HG03575 (cell line): ENCODE measurements around the gene ZDHHC3.

Source experiments
- ATAC-seq: cut with Tn5 transposase; IDR thresholded peaks from one replicate; pipeline ENCODE4 v1.9.1; 2021; ENCODE audit not compliant: unreplicated experiment, insufficient number of reproducible peaks, low FRiP score; ENCODE audit errors: extremely low read depth

Gene ZDHHC3

DNA sequence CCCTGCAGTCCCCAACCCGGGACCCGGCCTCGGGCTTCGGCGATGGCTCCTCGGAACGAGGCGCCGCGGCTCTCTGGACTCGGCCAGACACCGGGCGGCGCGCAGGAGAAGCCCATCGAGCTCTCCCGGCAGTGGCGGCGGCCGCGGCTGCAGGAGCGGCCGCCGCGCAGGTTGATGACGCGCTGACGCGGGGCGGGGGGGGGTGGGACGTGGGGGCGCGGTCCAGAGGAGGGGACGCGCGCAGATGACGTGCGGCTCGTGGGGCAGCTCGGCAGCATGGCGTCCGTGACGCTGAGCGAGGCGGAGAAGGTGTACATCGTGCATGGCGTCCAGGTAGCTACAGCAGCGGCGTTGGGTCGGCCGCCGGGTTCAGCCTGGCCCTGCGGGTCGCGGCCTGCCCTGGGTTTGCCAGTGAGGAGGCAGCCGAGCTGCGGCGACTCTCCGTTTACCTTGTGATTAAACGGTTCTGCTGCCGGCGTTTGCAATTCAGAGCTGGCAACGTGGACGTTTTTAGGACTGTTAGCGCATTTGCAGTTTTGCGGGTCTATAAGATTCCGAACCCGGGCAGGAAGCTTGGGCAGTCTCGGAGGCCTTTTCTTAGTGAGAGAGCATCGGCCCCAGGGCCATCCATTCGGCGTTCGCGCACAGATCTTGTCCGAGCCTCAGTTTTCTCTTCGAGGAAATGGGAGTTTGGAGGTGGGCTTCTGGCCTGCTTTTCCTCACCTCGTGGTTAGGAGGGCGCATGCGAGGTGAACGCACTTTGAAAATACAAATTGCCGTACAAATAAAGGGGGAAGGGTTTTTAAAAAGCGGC is at the start of gene ZDHHC3, which contains the start of gene EXOSC7:
ZDHHC3 (minus strand) TSS at position 173 of the 814 bp plus-strand sequence. CDS start 16,738 bp downstream, outside the sequence.
EXOSC7 (plus strand) TSS at position 243 of the 814 bp plus-strand sequence; CDS start at position 277, 34 bp downstream.
- no peak for ATAC-seq

- no peak for ATAC-seq
These were observed 48.7 kb upstream of the ZDHHC3 start for GRCh38 chr3:45024542-45025255.

DNA sequence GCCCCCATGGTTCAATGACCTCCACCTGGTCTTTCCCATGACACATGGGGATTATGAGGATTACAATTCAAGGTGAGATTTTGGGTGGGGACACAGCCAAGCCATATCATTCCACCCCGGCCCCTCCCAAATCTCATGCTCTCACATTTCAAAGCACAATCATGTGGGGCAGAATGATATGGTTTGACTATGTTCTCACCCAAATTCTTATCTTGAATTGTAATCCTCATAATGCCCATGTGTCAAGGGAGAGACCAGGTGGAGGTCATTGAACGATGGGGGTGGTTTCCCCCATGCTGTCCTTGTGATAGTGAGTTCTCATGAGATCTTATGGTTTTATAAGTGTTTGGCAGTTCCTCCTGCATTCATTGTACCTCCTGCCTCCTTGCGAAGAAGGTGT is 47.7 kb upstream of the ZDHHC3 start:
- no peak for ATAC-seq

DNA sequence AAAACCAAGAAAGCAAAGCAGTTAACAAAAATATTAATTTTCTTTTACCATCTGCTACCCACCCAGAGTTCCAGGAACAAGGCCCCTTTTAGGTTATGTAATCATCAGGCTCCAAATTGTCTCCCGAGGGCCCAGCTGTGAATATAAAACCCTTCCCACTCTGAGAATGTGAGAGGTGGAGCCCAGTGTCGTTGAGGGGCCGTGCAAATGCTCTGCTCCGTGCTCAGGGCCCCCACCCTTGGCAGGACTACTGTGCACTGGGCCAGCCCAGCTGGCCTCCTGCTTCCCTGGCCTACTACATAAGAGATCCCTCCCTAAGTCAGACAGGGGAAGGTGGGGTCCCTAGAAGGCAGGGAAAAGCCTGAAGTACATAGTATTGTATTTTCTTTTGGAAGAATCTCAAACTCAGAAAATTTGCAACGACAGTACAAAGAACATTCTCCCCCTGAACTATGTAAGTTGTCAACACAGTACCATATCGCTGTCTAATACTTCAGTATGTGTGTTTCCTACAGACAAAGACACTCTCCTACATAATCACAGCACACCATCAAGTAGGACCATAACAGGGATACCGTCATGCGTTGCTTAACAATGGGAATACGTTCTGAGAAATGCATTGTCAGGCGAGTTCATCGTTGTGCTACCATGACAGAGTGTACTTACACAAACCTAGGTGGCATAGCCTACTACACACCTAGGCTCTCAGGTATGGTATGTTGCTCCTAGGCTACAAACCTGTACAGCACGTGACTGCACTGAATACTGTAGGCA is 45.7 kb upstream of the ZDHHC3 start:
- no peak for ATAC-seq

- ATAC-seq = no peak
These were observed 44.6 kb upstream of the ZDHHC3 start for GRCh38 chr3:45020534-45020933.

- ATAC-seq = no peak
These were observed 41.8 kb upstream of the ZDHHC3 start for GRCh38 chr3:45017821-45018220.

GRCh38 chr3:45016916-45017315 is 40.9 kb upstream of the ZDHHC3 start:
- no peak for ATAC-seq

DNA sequence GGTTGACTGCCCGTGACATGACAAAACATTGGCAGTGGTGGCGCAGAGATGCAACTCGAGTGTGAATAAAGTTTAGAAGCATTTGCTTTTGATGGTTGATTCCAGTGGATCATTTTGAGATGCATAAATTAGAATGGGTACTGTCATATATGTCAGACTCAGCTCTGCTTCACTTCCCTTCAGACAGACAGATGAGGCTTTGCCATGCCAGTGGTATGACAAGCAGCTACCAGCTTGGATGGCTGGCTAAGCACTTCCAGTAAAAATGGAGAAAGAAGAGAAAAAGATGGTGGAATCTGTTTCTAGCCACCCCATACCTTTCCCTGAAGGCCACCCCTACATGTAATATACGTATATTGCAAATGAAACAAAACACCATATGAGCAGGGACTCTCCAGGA is 36.6 kb upstream of the ZDHHC3 start:
- ATAC-seq = no peak

DNA sequence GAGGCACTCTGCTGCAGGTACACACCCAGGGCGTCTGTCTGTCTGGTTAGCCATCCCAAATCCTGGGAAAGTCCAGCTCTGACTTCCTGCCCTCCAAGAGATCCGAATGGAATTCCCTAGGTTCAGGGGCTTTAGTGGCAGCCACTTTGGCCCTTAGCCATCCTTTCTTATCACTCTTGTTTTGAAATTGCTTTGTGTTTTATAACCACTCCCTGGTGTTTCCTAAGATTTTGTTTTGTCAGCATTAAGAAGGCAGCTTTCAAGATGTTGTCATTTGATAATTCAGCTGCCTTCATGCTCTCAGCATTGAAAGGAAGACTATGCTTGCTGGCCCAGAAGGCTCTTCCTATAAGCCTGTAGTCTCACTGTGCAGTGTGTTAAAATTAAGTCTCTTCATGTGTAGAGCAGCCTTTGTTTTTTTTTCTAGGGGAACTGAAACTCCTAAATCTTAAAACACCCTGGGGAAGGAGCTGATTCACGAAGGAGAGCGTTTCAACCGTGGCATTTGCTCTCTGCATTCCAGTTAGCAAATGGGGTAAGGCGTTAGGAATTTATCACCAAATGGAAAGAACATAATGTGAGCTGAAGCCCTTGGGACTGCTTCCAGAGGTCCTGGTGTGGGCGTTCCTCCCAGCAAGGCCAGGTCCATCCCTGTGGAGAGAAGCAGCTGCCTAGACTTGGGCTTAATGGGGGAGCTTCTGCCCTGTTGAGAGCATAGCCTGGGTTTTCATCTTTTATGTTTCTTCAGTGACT is 36.0 kb upstream of the ZDHHC3 start:
- ATAC-seq = no peak

DNA sequence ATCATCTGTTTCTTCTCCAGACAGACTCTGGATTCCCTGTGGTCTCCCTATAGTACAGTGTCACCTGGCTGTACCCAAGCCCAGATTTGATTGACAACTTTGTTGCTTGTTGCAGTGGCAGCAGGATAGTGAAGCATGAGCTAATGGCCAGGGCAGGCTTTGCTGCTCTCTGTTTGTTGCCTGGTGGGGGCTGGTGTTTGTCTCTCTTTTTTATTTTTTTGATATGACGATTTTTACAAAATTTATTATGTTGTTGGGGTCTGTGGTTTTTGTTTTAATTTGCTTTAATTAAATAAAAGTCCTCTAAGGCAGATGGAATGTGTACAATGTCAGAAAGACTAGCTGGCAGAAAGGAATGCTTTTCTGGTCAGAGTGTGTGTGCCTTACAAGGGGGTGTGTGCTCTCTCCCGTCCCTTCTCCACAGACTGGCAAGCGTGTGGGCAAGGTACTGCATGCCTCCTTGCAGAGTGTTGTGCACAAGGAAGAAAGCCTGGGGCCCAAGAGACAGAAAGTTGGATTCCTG is 34.9 kb upstream of the ZDHHC3 start:
- no peak for ATAC-seq

DNA sequence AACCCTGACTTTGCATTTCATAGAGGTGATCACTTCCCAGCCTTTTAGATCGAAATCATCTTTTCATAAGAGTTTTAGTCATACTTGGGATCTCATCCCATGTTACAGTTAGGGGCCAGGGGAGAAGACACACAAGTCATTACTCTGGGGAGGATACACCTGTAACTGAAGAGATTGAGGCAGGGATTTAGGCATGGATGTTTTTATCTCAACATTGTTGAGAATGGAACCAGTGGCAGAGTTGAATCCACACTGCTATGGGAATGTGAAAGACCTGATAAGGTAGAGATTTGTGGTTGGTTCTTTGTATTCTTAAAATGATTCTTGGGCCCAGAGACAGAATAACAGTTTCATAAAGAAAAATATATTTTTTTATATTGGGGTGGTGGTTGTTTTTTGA is 33.9 kb upstream of the ZDHHC3 start:
- ATAC-seq = no peak

DNA sequence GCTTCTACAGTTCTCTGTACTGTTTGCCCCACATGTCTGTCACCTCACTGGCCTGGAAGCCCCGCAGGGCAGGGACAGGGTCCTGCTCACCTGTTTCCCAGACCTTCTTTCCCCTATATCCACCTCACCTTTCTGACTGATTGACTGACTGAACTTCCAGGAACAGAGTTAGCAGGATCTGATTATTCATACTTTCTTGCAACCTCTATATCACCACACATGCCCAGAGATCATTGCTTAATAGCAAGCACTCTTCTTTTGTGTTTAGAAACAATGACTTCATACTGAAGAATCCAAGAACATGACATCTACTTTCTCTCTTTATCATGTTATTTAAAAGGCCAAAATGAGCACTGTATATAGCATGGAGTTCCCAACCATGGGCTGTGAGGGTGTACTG is 32.1 kb upstream of the ZDHHC3 start:
- no peak for ATAC-seq

- no peak for ATAC-seq
These were observed 31.1 kb upstream of the ZDHHC3 start for GRCh38 chr3:45007091-45007490.

- ATAC-seq = no peak
These were observed 27.9 kb upstream of the ZDHHC3 start for GRCh38 chr3:45003859-45004258.

GRCh38 chr3:45003406-45003805 is 27.4 kb upstream of the ZDHHC3 start:
- ATAC-seq = no peak

DNA sequence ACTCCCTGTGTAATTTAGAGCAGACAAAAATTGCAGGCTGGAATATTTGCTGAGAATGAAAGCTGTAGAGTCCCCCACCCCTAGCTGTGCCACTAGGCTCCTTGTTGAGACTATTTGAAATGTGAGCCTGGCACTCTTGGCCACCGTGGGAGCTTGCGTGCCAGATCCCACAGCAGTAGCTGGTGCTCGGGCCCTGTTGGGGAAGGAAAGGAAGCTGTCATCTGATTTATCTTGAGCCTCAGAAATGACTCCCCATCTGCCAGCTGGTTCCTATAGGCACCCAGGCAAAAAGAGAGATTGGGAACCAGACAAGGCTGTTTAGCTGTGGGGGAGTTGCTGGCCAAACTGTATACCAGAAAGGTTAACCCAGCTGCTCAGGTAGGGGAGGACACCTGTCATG is 26.7 kb upstream of the ZDHHC3 start:
- no peak for ATAC-seq

DNA sequence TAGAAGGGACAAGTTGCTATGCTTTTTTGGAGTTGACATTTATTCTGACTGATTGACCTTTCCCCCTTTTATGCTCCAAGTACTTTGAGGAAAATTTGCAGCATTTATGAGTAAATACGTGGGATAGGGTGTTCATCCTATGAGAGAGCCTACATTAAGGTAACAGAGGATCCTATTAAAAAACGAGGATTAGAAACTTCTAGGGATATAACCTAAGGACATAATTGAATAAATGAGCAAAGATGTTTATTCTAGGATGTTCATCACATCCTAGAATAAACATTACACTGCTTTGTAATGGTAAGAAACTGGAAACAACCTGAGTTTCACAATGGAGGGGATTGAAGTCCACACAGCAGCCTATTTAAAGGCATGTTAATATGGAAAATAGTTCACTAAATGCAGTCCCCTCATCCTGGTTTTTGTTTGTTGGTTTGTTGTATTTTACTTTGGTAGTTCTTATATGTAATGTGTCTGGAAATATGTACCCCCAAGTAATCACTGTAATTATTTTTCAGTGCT is 26.2 kb upstream of the ZDHHC3 start:
- no peak for ATAC-seq

- ATAC-seq = no peak
These were observed 25.8 kb upstream of the ZDHHC3 start for GRCh38 chr3:45001738-45002137.
